ENCODE measurements around the gene ST3GAL2.

GRCh38 chr16:70380919-70381603 is 57.8 kb downstream of the ST3GAL2 start:
- TF ChIP-seq POLR2A (IDR thresholded peaks at IDR 0.05) (no peak), CTCF (IDR thresholded peaks at IDR 0.05) (no peak)
